K562 (cell line): ENCODE data around the gene OTOGL.

Experiments used
- GTF2F1 ChIP-seq: IDR thresholded peaks from 2 replicates; pipeline ENCODE4 v1.6.1; 2011; ENCODE audit warnings: low read depth, low read length, improper control_type of control experiment
- HSF4 ChIP-seq: fragments of 250-450 bp; sonication (Bioruptor Pico); IDR thresholded peaks from 2 replicates; pipeline ENCODE4 v2.1.2; 2022; ENCODE audit warnings: mild to moderate bottlenecking, moderate library complexity, borderline replicate concordance
- MTA2 ChIP-seq: fragments of 450-650 bp; IDR thresholded peaks from 2 replicates; pipeline ENCODE4 v1.6.1; 2016; ENCODE audit warnings: low read depth
- POLR2AphosphoS5 ChIP-seq: IDR thresholded peaks from 2 replicates; pipeline ENCODE4 v1.6.1; 2011; ENCODE audit warnings: mild to moderate bottlenecking, low read depth, low read length, moderate library complexity; ENCODE audit not compliant: control insufficient read depth, insufficient read depth
- TRIM24 ChIP-seq, 2 experiments: fragments of 450-650 bp; IDR thresholded peaks; 2 replicates each; pipeline ENCODE4 v1.6.1; 2016
- YY1 ChIP-seq, 3 experiments: IDR thresholded peaks; 2 replicates each; pipeline ENCODE4 v1.6.1; 2011; ENCODE audit warnings: low read length in 2 of 3, mild to moderate bottlenecking in 2 of 3, moderate library complexity in 2 of 3, borderline replicate concordance in 1 of 3, control low read depth in 1 of 3, low read depth in 1 of 3; ENCODE audit not compliant: insufficient read depth in 3 of 3, insufficient replicate concordance in 2 of 3, control insufficient read depth in 1 of 3, insufficient read length in 1 of 3; ENCODE audit errors: extremely low read depth in 1 of 3
- ZNF217 ChIP-seq: sonication (generic); formaldehyde crosslinking; IDR thresholded peaks from 2 replicates; pipeline ENCODE4 v1.8.0; 2022; ENCODE audit warnings: mild to moderate bottlenecking, missing genetic modification reagents
- TF ChIP-seq, protein P1 (sequence below): sonication (generic); formaldehyde crosslinking; IDR thresholded peaks from 2 replicates; pipeline ENCODE4 v1.5.0; 2020; ENCODE audit warnings: missing genetic modification reagents
- TF ChIP-seq, protein P2 (sequence below): sonication (generic); formaldehyde crosslinking; IDR thresholded peaks from 2 replicates; pipeline ENCODE4 v1.8.0; 2022; ENCODE audit warnings: missing genetic modification reagents, mild to moderate bottlenecking, moderate library complexity, borderline replicate concordance
- TF ChIP-seq, protein P3 (sequence below), 3 experiments: IDR thresholded peaks in 2 of 3; conservative IDR thresholded peaks in 1 of 3; 2 replicates each; pipeline ENCODE4 v1.5.1; 2011 to 2012; ENCODE audit warnings: low read length in 3 of 3, mild to moderate bottlenecking in 3 of 3, control low read depth in 2 of 3, improper control_type of control experiment in 1 of 3, inconsistent platforms in 1 of 3, low read depth in 1 of 3, mixed read lengths in 1 of 3, moderate library complexity in 1 of 3; ENCODE audit not compliant: insufficient read depth in 2 of 3
- TF ChIP-seq, protein P4 (sequence below): IDR thresholded peaks from 2 replicates; pipeline ENCODE4 v1.6.1; 2012; ENCODE audit warnings: low read depth, low read length, improper control_type of control experiment, borderline replicate concordance

DNA sequence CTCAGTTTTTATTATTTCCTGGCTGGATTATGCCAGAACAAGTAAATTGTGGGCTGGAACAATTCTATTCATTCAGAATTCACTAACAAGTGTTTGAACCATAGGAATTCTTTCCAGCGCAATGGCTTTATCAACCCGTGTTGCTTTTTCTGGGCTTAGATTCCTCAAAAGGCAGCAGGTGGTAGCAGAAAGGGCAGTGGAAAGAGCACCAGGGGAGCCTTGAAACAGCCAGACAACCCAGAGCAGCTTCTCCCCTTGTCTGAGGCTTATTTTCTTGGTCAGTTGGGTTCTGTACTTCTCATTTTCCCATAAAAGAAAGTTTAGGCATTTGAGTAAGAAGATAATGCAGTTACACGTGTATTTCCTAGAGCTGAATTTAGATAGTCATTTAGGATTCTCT, 130.7 kb downstream of the OTOGL start:
- TF ChIP-seq, protein P1, sequence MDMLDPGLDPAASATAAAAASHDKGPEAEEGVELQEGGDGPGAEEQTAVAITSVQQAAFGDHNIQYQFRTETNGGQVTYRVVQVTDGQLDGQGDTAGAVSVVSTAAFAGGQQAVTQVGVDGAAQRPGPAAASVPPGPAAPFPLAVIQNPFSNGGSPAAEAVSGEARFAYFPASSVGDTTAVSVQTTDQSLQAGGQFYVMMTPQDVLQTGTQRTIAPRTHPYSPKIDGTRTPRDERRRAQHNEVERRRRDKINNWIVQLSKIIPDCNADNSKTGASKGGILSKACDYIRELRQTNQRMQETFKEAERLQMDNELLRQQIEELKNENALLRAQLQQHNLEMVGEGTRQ (CRISPR knock-in tag), result no peak
- TF ChIP-seq, protein P2, sequence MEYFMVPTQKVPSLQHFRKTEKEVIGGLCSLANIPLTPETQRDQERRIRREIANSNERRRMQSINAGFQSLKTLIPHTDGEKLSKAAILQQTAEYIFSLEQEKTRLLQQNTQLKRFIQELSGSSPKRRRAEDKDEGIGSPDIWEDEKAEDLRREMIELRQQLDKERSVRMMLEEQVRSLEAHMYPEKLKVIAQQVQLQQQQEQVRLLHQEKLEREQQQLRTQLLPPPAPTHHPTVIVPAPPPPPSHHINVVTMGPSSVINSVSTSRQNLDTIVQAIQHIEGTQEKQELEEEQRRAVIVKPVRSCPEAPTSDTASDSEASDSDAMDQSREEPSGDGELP (CRISPR knock-in tag), result no peak
- no peak for TF ChIP-seq TRIM24 (IDR thresholded peaks at IDR 0.05)
- TF ChIP-seq MTA2, result no peak
- TF ChIP-seq, protein P3, sequence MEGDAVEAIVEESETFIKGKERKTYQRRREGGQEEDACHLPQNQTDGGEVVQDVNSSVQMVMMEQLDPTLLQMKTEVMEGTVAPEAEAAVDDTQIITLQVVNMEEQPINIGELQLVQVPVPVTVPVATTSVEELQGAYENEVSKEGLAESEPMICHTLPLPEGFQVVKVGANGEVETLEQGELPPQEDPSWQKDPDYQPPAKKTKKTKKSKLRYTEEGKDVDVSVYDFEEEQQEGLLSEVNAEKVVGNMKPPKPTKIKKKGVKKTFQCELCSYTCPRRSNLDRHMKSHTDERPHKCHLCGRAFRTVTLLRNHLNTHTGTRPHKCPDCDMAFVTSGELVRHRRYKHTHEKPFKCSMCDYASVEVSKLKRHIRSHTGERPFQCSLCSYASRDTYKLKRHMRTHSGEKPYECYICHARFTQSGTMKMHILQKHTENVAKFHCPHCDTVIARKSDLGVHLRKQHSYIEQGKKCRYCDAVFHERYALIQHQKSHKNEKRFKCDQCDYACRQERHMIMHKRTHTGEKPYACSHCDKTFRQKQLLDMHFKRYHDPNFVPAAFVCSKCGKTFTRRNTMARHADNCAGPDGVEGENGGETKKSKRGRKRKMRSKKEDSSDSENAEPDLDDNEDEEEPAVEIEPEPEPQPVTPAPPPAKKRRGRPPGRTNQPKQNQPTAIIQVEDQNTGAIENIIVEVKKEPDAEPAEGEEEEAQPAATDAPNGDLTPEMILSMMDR (IDR thresholded peaks at IDR 0.05 in 2 of 3, conservative IDR thresholded peaks at IDR 0.05 in 1 of 3; ENCODE audit: insufficient read depth in 2 of 3, low read depth in 1 of 3, low read length in 3 of 3), result no peak
- no peak for TF ChIP-seq HSF4
- TF ChIP-seq, protein P4, sequence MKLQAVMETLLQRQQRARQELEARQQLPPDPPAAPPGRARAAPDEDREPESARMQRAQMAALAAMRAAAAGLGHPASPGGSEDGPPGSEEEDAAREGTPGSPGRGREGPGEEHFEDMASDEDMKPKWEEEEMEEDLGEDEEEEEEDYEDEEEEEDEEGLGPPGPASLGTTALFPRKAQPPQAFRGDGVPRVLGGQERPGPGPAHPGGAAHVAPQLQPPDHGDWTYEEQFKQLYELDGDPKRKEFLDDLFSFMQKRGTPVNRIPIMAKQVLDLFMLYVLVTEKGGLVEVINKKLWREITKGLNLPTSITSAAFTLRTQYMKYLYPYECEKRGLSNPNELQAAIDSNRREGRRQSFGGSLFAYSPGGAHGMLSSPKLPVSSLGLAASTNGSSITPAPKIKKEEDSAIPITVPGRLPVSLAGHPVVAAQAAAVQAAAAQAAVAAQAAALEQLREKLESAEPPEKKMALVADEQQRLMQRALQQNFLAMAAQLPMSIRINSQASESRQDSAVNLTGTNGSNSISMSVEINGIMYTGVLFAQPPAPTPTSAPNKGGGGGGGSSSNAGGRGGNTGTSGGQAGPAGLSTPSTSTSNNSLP, result no peak
- no peak for TF ChIP-seq GTF2F1
- TF ChIP-seq ZNF217, result no peak
- TF ChIP-seq YY1 (IDR thresholded peaks at IDR 0.05; ENCODE audit: borderline replicate concordance in 1 of 3, control insufficient read depth in 1 of 3, extremely low read depth in 1 of 3, insufficient read depth in 3 of 3, insufficient read length in 1 of 3, insufficient replicate concordance in 2 of 3, low read depth in 1 of 3, low read length in 2 of 3), result no peak
- no peak for TF ChIP-seq POLR2AphosphoS5
